PFSK-1 (cell line): ENCODE data around the gene FZD7. TPM values are rescaled to one million over a fixed set of nuclear protein-coding genes. Genes with fewer than 3 reads are reported as not detected.

Experiments
- FOXP2 ChIP-seq: optimal IDR thresholded peaks from 2 replicates; pipeline ENCODE3; 2011; ENCODE audit warnings: borderline replicate concordance, control low read depth, inconsistent platforms; ENCODE audit not compliant: insufficient read depth; ENCODE audit errors: extremely low read length, extremely low read depth
- POLR2AphosphoS5 ChIP-seq: IDR thresholded peaks from 2 replicates; pipeline ENCODE4 v1.6.1; 2012; ENCODE audit warnings: low read depth, mild to moderate bottlenecking, control low read depth, low read length, moderate library complexity
- SIN3A ChIP-seq: IDR thresholded peaks from 2 replicates; pipeline ENCODE4 v1.6.1; 2012; ENCODE audit warnings: mild to moderate bottlenecking, low read length, moderate library complexity, borderline replicate concordance; ENCODE audit not compliant: insufficient read depth
- TAF1 ChIP-seq: IDR thresholded peaks from 2 replicates; pipeline ENCODE4 v1.6.1; 2012; ENCODE audit warnings: low read length, control low read depth, borderline replicate concordance; ENCODE audit not compliant: insufficient read depth
- polyA plus RNA-seq: library from polyadenylated mRNA; unstranded; fragments of >200 nt; gene quantifications from one replicate; pipeline ENCODE4 v1.2.1, GENCODE V29; 2012; ENCODE audit warnings: low read depth, missing spikeins; ENCODE audit not compliant: insufficient read length
- TF ChIP-seq, protein P1 (sequence below), 2 experiments: IDR thresholded peaks; 2 replicates each; pipeline versions ENCODE4 v1.6.1 to v1.8.0; 2011 to 2012; ENCODE audit warnings: low read depth in 2 of 2, low read length in 2 of 2, control low read depth in 1 of 2, inconsistent platforms in 1 of 2, mild to moderate bottlenecking in 1 of 2, moderate library complexity in 1 of 2; ENCODE audit not compliant: insufficient read depth in 1 of 2

Gene FZD7
- polyA plus RNA-seq: 10.2 TPM

DNA sequence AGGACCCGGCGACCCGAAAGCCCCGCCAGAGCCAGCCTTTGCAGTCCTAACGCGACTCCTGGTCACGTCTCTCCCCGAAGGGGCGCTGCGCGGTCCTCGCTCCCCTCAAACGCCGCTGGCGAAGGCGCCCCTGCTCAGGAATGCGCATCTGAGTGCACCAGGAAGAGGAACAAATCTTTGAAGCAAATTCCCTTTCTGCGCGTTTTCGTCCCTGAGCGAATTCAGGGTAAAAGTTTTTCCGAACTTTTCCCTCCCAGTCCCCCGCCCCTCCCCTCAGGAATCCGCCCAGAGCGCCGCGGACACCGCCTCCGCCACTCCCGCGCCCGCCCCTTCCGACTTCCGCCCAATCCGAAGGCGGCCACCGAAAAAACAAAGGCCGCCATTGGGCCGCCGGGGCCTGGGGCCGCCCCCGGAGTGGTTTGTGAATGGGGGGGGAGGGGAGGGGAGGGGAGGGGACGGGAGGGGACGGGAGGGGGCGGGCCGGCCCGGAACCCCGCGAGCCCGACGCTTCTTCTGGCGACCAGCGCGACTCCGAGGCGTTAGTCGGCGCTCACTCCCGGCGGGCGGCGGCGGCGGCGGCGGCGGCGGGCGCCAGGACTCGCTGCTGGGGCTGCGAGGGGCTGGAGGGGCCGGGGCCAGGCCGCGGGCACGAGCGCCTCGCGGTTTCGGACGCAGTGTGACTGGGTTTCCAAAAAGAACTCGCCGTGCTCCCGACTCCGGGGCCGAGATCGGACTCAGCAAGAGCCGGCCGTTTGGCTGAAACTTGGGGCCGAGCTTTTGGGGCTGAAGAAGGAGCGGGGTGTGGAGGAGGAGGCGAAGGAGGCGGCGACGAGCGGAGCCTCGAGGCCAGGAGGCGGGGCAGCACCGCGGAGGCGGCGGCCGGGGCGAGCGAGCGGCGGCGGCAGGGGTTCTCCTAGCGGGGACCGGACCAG is at the start of gene FZD7:
Gene FZD7 (plus strand): TSS at position 539 of the 932 bp plus-strand sequence. CDS start 793 bp downstream, outside the sequence.
- TF ChIP-seq TAF1 (no peak), POLR2AphosphoS5 (0 out of 2 replicates have a peak, but pooled peaks have one; percentile 24)
- TF ChIP-seq, protein P1, sequence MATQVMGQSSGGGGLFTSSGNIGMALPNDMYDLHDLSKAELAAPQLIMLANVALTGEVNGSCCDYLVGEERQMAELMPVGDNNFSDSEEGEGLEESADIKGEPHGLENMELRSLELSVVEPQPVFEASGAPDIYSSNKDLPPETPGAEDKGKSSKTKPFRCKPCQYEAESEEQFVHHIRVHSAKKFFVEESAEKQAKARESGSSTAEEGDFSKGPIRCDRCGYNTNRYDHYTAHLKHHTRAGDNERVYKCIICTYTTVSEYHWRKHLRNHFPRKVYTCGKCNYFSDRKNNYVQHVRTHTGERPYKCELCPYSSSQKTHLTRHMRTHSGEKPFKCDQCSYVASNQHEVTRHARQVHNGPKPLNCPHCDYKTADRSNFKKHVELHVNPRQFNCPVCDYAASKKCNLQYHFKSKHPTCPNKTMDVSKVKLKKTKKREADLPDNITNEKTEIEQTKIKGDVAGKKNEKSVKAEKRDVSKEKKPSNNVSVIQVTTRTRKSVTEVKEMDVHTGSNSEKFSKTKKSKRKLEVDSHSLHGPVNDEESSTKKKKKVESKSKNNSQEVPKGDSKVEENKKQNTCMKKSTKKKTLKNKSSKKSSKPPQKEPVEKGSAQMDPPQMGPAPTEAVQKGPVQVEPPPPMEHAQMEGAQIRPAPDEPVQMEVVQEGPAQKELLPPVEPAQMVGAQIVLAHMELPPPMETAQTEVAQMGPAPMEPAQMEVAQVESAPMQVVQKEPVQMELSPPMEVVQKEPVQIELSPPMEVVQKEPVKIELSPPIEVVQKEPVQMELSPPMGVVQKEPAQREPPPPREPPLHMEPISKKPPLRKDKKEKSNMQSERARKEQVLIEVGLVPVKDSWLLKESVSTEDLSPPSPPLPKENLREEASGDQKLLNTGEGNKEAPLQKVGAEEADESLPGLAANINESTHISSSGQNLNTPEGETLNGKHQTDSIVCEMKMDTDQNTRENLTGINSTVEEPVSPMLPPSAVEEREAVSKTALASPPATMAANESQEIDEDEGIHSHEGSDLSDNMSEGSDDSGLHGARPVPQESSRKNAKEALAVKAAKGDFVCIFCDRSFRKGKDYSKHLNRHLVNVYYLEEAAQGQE (IDR thresholded peaks at IDR 0.05; ENCODE audit: insufficient read depth in 1 of 2, low read depth in 2 of 2, low read length in 2 of 2): 0 out of 4 replicates have a peak, but pooled peaks of 1 of the 2 experiments have one; percentile 23

DNA sequence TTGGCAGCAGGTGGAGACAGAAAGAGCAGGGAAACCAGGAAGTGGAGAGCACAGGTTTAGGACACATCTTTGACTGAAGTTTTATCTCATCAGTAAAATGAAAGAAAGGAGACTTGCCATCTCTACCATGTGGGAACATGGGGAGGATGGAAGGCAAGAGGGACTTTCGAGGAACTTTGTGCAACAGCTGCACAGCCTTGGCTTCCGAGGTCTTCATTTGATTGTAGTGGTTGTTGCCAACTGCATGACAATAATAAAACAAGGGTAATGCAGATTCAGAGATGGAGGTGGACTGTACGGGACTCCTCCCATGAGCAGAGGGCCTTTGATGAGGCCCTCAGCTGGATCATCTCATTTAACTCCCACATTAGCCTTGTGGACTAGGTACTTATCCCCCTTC is 49.3 kb upstream of the FZD7 start:
- no peak for TF ChIP-seq TAF1
- TF ChIP-seq FOXP2: no peak
- TF ChIP-seq SIN3A: no peak
- no peak for TF ChIP-seq POLR2AphosphoS5
- TF ChIP-seq, protein P1 (IDR thresholded peaks at IDR 0.05; ENCODE audit: insufficient read depth in 1 of 2, low read depth in 2 of 2, low read length in 2 of 2): no peak

DNA sequence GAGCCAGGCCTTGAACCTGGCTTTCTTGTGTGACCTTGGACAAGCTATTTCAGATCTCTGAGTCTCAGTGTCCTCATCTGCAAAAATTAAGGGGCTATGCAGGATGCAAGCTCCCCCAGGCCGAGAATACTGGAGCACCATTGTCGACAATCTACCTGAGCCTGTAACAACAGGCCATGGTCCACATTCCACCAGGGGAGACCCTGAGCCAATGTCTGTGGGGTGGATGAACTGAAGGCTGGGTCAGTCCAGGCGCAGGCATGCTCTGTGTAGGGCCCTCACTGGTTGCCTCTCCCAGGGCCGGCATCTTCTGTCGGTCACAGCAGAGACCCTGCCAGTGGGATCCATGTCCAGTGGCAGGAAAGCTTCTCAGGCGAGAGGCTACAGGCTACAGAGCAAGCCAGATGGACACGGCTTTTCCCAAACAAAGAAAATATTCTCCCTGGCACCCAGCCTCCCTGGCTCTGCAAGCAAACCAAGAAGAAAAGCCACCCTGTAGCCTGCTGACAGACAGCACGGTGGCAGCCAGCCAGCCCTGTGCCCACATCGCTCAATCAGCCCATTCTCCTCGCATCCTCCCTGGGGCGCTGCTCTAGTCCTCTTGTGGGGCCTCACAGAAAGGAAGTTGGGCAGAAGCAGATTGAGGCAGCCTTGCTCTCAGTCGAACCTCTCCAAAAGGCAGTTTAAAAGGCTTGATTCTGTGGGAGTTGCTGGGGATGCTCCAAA is 48.7 kb upstream of the FZD7 start:
- TF ChIP-seq FOXP2: no peak
- TF ChIP-seq POLR2AphosphoS5: no peak
- TF ChIP-seq, protein P1 (IDR thresholded peaks at IDR 0.05; ENCODE audit: insufficient read depth in 1 of 2, low read depth in 2 of 2, low read length in 2 of 2): no peak
- TF ChIP-seq TAF1: no peak

DNA sequence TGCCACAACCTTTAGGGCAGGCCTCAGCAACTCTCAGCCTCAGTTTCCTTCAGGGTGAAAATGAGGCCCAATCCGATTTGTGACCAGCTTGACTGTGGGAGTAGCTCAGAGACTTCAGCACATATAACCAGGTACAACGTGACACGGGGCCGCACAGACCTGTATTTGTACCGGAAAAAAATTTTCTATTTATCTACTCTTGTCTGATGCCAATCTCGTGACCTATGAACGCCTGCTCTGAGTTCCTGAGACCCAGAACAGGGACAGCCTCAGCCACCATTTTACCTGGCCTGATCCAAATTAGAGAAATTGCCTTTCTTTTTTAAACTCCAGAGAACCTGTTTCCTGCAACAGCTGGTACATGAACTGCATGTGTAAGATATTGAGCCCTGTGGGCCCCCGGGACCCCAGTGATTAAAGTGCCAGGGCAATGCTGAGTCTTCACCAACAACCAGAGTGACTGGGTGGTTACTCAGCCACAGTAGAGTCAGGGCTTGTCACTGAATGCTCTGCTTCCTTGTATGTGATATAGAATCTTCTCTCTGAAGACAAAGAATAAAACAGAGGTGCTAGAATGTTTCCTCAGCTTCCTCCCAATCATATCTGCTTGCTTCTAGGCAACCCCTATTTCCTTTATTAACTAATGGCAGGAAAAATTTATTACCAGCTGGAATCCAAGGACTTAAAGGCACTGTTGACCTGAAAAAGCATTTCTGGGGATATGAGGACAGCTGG is 47.8 kb upstream of the FZD7 start:
- TF ChIP-seq FOXP2: no peak
- TF ChIP-seq, protein P1 (IDR thresholded peaks at IDR 0.05; ENCODE audit: insufficient read depth in 1 of 2, low read depth in 2 of 2, low read length in 2 of 2): no peak
- TF ChIP-seq TAF1: no peak
- no peak for TF ChIP-seq POLR2AphosphoS5
- TF ChIP-seq SIN3A: no peak
